ENCODE data around the gene TOP1. TPM values are rescaled to one million over a fixed set of nuclear protein-coding genes. Genes with fewer than 3 reads are reported as not detected.
A peak's percentile ranks its signal among the peaks of the same experiment; 100 is the strongest.

Gene TOP1
- total RNA-seq, 1 donor from 2014 or later = 84.6 TPM

GRCh38 chr20:40983898-40984297 lies 44.7 kb upstream of the TOP1 start:
- Mint-ChIP-seq H3K27ac (no peak overlapping the region), H3K4me3 (no peak overlapping the region), H3K9me3 (no peaks in the 10 kb centered on the region), H3K27me3 (no peaks in the 10 kb centered on the region), H3K36me3 (peaks cover 5% of the 10 kb centered on the region), H3K4me1 (ENCODE audit: unreplicated experiment) (no peaks in the 10 kb centered on the region)
- no peak for DNase-seq (ENCODE audit: extremely low spot score, unreplicated experiment)
- TF ChIP-seq CTCF (conservative IDR thresholded peaks at IDR 0.05) = no peak

- TF ChIP-seq CTCF (conservative IDR thresholded peaks at IDR 0.05) = no peak
- no peaks in the 10 kb centered on the region for H3K27me3 Mint-ChIP-seq
- peaks cover 5% of the 10 kb centered on the region for H3K36me3 Mint-ChIP-seq
- no peak overlapping the region for H3K27ac Mint-ChIP-seq
- no peaks in the 10 kb centered on the region for H3K4me1 Mint-ChIP-seq (ENCODE audit: unreplicated experiment)
- H3K9me3 Mint-ChIP-seq = no peaks in the 10 kb centered on the region
- no peak overlapping the region for H3K4me3 Mint-ChIP-seq
- DNase-seq (ENCODE audit: extremely low spot score, unreplicated experiment) = no peak
Measured at GRCh38 chr20:40984496-40984895, 44.1 kb upstream of the TOP1 start.

GRCh38 chr20:40986774-40987173 lies 41.8 kb upstream of the TOP1 start:
- Mint-ChIP-seq H3K36me3 (no peaks in the 10 kb centered on the region), H3K4me1 (ENCODE audit: unreplicated experiment) (peaks cover 13% of the 10 kb centered on the region), H3K4me3 (no peak overlapping the region), H3K27me3 (no peaks in the 10 kb centered on the region), H3K9me3 (no peaks in the 10 kb centered on the region), H3K27ac (no peak overlapping the region)
- no peak for DNase-seq (ENCODE audit: extremely low spot score, unreplicated experiment)
- TF ChIP-seq CTCF (conservative IDR thresholded peaks at IDR 0.05) = no peak

- peak overlapping the region; percentile 14 for H3K27ac Mint-ChIP-seq
- no peaks in the 10 kb centered on the region for H3K9me3 Mint-ChIP-seq
- H3K36me3 Mint-ChIP-seq = no peaks in the 10 kb centered on the region
- H3K27me3 Mint-ChIP-seq = no peaks in the 10 kb centered on the region
- peak; percentile 82 for TF ChIP-seq CTCF (conservative IDR thresholded peaks at IDR 0.05)
- no peak for DNase-seq (ENCODE audit: extremely low spot score, unreplicated experiment)
- no peak overlapping the region for H3K4me3 Mint-ChIP-seq
- H3K4me1 Mint-ChIP-seq (ENCODE audit: unreplicated experiment) = peaks cover 13% of the 10 kb centered on the region
Measured at GRCh38 chr20:40990542-40991120, 38.0 kb upstream of the TOP1 start.

- H3K27ac Mint-ChIP-seq = no peak overlapping the region
- no peaks in the 10 kb centered on the region for H3K9me3 Mint-ChIP-seq
- no peak for DNase-seq (ENCODE audit: extremely low spot score, unreplicated experiment)
- H3K4me1 Mint-ChIP-seq (ENCODE audit: unreplicated experiment) = peaks cover 13% of the 10 kb centered on the region
- H3K4me3 Mint-ChIP-seq = no peak overlapping the region
- no peaks in the 10 kb centered on the region for H3K27me3 Mint-ChIP-seq
- TF ChIP-seq CTCF (conservative IDR thresholded peaks at IDR 0.05) = no peak
- no peaks in the 10 kb centered on the region for H3K36me3 Mint-ChIP-seq
Measured at GRCh38 chr20:40991181-40991889, 37.3 kb upstream of the TOP1 start.

Data from type B pancreatic cell (in vitro differentiated cells).